Activated B cell treated with CpG ODN at 0.5 μM for 24 hours (primary cell): Measurements from ENCODE around the gene KCNC1. TPM values are rescaled to one million over a fixed set of nuclear protein-coding genes. Genes with fewer than 3 reads are reported as not detected.

Source experiments
- ATAC-seq: fragments of 200-7000 bp; cut with Tn5 transposase; one replicate; pipeline ENCODE4 v1.10.0; 2021; ENCODE audit warnings: low read depth, mild to moderate bottlenecking, moderate library complexity
- CTCF ChIA-PET: fragments of 350-600 bp; sonication (Branson Sonifier 250); formaldehyde crosslinking; loops from one replicate; lab custom pipeline; 2021; ENCODE audit warnings: antibody characterized with exemption; lab: Charles Lee
- POLR2A ChIA-PET: fragments of 350-600 bp; sonication (Branson Sonifier 250); formaldehyde crosslinking; loops from one replicate; lab custom pipeline; 2021; ENCODE audit warnings: antibody characterized with exemption; lab: Charles Lee
- DNase-seq: peaks from one replicate; pipeline ENCODE4 v3.0.0; 2022
- H3K27ac Mint-ChIP-seq: one replicate; pipeline ENCODE4 v1.8.0; 2020; ENCODE audit warnings: mixed read lengths
- H3K27me3 Mint-ChIP-seq: one replicate; pipeline ENCODE4 v1.8.0; 2021; ENCODE audit warnings: mixed read lengths
- H3K36me3 Mint-ChIP-seq: one replicate; pipeline ENCODE4 v1.8.0; 2021; ENCODE audit warnings: low read depth, mixed read lengths
- H3K4me1 Mint-ChIP-seq: one replicate; pipeline ENCODE4 v1.8.0; 2021; ENCODE audit warnings: mixed read lengths
- H3K4me3 Mint-ChIP-seq: one replicate; pipeline ENCODE4 v1.8.0; 2020; ENCODE audit warnings: mild to moderate bottlenecking, mixed read lengths
- H3K9me3 Mint-ChIP-seq: one replicate; pipeline ENCODE4 v1.8.0; 2020; ENCODE audit warnings: mixed read lengths
- intact Hi-C: fragments of 100-400 bp; cut with micrococcal nuclease; formaldehyde crosslinking; loops from one replicate; pipeline ENCODE4 v1.15.1; 2024
- total RNA-seq: library from RNA; stranded (reverse); gene quantifications from 2 replicates; pipeline ENCODE4 v1.2.3, GENCODE V29; 2022
- TF ChIP-seq, protein P1 (sequence below): fragments of 200-600 bp; IDR thresholded peaks from one replicate; pipeline ENCODE4 v1.8.0; 2022; ENCODE audit warnings: antibody characterized with exemption, mild to moderate bottlenecking

The KCNC1 gene
- total RNA-seq, 1 donor from 2014 or later: not detected

DNA sequence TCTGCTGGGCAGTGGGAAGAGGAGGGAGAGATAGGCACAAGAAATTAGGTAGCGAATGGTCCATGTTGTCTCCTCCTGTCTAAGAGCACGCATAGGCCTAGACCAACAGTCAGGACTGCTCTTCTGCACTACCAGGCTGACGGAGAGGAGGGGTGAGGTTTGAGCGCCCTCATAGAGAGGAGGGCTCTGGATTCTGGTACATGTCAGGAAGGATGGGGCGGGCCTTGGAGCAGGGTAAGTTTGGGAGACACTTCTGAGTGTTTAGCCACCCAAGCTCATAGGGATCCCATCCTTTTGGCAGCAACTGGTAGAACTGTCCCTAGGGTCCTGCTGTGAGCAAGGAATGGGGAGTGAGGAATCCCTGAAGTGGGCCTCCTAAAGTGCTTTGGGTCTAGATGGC lies 60.4 kb downstream of the KCNC1 start:
- TF ChIP-seq, protein P1, sequence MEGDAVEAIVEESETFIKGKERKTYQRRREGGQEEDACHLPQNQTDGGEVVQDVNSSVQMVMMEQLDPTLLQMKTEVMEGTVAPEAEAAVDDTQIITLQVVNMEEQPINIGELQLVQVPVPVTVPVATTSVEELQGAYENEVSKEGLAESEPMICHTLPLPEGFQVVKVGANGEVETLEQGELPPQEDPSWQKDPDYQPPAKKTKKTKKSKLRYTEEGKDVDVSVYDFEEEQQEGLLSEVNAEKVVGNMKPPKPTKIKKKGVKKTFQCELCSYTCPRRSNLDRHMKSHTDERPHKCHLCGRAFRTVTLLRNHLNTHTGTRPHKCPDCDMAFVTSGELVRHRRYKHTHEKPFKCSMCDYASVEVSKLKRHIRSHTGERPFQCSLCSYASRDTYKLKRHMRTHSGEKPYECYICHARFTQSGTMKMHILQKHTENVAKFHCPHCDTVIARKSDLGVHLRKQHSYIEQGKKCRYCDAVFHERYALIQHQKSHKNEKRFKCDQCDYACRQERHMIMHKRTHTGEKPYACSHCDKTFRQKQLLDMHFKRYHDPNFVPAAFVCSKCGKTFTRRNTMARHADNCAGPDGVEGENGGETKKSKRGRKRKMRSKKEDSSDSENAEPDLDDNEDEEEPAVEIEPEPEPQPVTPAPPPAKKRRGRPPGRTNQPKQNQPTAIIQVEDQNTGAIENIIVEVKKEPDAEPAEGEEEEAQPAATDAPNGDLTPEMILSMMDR: no peak
- intact Hi-C loops: no loop called here
- POLR2A ChIA-PET: no interaction called here
- Mint-ChIP-seq H3K36me3 (peaks cover 4% of the 10 kb centered on the region), H3K4me3 (no peak overlapping the region), H3K27ac (no peak overlapping the region), H3K27me3 (no peaks in the 10 kb centered on the region), H3K9me3 (no peaks in the 10 kb centered on the region), H3K4me1 (no peaks in the 10 kb centered on the region)
- DNase-seq (no peak), ATAC-seq (no peak)
- CTCF ChIA-PET: no interaction called here

DNA sequence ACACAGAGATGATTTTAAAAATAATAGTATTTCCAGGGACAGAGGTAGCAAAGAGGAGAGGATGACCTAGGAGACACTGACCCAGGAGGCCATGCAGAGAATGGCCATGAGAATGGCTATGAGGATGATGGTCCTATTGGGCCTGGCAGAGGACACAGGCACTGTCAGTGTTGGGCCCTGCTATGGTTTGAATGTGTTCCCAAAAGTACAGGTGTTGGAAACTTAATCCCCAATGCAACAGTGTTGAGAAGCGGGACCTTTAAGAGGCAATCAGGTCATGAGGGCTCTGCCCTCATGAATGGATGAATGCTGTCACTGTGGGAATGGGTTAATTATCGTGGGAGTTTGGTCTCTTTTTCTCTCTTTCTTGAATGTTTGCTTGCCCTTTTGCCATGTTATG lies 61.6 kb downstream of the KCNC1 start:
- ChIA-PET POLR2A (no interaction called here), CTCF (no interaction called here)
- no peak for DNase-seq
- no peaks in the 10 kb centered on the region for H3K9me3 Mint-ChIP-seq
- intact Hi-C loops: no loop called here
- no peaks in the 10 kb centered on the region for H3K27me3 Mint-ChIP-seq
- H3K4me1 Mint-ChIP-seq: no peaks in the 10 kb centered on the region
- H3K36me3 Mint-ChIP-seq: peaks cover 7% of the 10 kb centered on the region
- TF ChIP-seq, protein P1: no peak
- no peak overlapping the region for H3K4me3 Mint-ChIP-seq
- no peak for ATAC-seq
- H3K27ac Mint-ChIP-seq: no peak overlapping the region

DNA sequence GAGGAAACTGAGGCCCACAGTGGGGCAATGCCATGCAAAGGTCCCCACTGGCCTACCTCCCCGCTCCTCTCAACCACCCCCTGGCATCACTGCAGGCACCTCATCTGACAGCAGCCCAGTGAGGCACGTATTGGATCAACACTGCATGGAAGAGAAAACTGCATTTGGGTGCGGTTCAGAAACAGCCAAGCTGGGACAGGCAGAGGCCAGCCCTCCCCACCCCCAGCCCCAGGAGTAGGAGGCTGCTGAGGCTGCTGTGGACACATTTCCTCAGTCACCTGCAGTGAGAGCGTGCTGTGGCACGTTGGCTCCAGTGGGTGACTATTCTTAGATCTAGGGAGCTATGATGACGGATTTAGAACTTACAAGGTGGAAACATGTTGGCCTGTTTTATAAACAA lies 63.7 kb downstream of the KCNC1 start:
- Mint-ChIP-seq H3K36me3 (peaks cover 9% of the 10 kb centered on the region), H3K27ac (no peak overlapping the region), H3K9me3 (no peaks in the 10 kb centered on the region), H3K27me3 (no peaks in the 10 kb centered on the region), H3K4me3 (no peak overlapping the region), H3K4me1 (no peaks in the 10 kb centered on the region)
- intact Hi-C loops: no loop called here
- CTCF ChIA-PET: no interaction called here
- ATAC-seq (no peak), DNase-seq (no peak)
- TF ChIP-seq, protein P1: no peak
- POLR2A ChIA-PET: no interaction called here

DNA sequence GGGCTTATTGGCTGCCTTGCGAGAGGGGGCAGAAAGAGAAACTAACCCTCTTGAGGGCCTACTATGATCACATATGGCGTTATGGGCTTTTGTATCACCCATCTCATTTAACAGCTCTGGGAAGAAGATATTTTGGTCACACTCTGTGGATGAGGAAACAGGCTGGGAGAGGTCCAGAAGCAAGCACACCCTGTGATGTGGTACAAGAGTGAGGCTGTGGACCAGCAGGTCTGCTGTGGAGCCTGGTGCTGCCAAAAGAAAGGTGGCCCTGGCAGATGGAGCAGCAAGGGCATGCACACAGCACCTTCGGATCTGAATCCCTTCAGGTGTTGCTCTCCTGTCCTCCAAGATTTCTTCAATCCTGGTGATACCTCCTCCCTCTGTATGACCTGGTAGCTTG lies 64.1 kb downstream of the KCNC1 start:
- H3K4me3 Mint-ChIP-seq: no peak overlapping the region
- CTCF ChIA-PET: no interaction called here
- DNase-seq (no peak), ATAC-seq (no peak)
- peaks cover 9% of the 10 kb centered on the region for H3K36me3 Mint-ChIP-seq
- POLR2A ChIA-PET: no interaction called here
- no peak overlapping the region for H3K27ac Mint-ChIP-seq
- H3K27me3 Mint-ChIP-seq: no peaks in the 10 kb centered on the region
- H3K9me3 Mint-ChIP-seq: no peaks in the 10 kb centered on the region
- intact Hi-C loops: no loop called here
- TF ChIP-seq, protein P1: no peak
- no peaks in the 10 kb centered on the region for H3K4me1 Mint-ChIP-seq

DNA sequence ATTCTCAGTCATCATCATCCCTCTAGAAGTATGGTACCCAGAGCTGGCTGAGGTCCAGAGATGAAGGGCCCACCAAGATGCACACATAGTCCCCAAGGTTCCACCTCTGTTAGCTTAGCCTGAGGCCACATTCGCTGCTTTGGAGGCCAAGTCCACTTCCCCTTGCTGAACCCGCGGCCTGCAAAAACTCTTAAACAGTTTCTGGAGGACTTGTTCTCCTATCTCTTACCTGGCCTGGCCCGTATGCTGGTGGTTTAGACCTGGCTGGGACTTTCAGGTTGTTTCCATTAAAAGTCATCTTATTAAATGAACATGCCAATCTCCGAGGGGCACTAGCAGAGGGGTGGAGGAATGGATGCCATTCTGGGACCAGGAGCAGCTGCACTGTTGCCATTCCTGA lies 64.6 kb downstream of the KCNC1 start:
- intact Hi-C loops: no loop called here
- TF ChIP-seq, protein P1: no peak
- H3K4me3 Mint-ChIP-seq: no peak overlapping the region
- no peak for DNase-seq
- no peaks in the 10 kb centered on the region for H3K9me3 Mint-ChIP-seq
- ATAC-seq: no peak
- POLR2A ChIA-PET: no interaction called here
- peaks cover 9% of the 10 kb centered on the region for H3K36me3 Mint-ChIP-seq
- H3K4me1 Mint-ChIP-seq: no peaks in the 10 kb centered on the region
- no peak overlapping the region for H3K27ac Mint-ChIP-seq
- CTCF ChIA-PET: no interaction called here
- H3K27me3 Mint-ChIP-seq: no peaks in the 10 kb centered on the region
